ENCODE data around the gene MBNL3.

Gene MBNL3, protein sequence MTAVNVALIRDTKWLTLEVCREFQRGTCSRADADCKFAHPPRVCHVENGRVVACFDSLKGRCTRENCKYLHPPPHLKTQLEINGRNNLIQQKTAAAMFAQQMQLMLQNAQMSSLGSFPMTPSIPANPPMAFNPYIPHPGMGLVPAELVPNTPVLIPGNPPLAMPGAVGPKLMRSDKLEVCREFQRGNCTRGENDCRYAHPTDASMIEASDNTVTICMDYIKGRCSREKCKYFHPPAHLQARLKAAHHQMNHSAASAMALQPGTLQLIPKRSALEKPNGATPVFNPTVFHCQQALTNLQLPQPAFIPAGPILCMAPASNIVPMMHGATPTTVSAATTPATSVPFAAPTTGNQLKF

DNA sequence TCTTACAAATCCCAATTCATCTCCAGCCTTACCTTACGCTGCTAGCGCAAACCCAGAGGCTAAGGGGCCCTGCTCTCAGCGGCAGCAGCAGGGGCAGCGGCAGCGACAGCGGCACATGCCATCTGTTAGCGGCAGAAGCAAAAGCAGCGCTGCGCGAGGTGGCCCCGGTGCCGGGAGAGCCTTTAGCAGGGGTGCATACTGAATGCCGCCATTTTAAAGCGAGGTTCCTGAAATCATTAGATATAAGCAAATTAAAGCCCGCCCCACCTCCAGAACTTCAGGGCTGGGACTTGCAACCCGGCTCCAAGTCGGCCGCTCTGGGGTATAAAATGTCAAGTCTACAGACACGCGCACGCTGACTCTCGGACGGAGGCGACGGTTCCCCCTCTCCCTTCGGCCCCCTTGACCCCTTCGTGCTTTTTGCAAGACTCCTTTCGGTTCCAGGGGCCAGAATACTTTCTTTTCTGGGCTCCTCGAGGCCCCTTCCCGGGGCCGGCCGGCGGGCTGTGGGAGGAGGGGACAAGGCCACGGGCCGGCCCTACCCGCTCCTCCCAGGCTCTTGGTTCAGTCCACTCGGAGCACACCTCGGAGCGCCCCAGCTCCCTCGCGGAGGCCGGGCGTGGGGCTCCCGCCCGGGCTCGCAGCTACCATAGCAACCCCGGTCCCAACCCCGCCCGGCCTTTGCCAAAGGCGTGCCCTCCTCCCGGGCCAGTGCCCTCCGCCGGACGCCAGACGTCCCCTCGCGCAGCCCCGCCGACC lies at the start of gene MBNL3:
MBNL3 (minus strand) TSS at position 220 of the 759 bp plus-strand sequence. CDS start 49,427 bp downstream, outside the sequence.
- peak in 1 of 2 donors; percentile 6 for DNase-seq (ENCODE audit: low read depth in 2 of 2)

DNA sequence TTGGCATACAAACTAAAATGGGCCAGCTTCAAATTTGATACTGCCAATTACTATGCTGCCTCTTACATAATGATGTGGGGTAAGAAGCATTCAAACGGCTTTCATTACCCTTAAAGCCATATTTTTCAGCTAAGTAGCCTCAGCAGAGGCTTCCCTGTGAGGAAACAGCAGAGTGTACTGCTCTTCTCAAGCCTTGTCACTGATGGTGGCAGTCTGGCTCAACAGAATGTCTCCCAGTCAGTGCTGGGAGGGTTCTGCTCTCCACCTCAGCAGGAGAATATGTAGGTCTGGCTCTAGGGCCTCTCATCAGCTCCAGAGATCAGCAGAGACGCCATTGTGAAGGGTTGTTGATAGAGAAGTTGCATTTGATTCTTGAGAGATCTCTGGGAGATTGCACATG lies 44.6 kb upstream of the MBNL3 start:
- DNase-seq (ENCODE audit: low read depth in 2 of 2), result no peak

DNA sequence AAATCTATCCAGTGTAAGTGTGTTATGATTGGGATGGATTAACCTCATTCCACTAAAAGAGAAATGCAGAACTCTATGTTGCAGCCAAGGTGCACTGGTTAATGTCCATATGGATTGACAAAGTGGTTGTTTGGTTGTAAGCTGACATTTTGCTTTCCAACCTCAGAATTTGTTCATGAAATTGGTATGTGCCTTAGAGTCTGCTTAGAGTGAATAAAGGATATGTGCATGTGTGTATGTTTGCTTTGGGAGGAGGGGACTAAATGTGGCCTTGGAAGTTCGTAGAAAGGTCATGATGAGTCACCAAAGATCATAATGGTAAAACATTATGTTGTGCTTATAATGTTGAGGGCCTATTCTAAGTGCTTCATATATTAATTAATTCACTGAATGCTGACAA lies 44.1 kb upstream of the MBNL3 start:
- DNase-seq (ENCODE audit: low read depth in 2 of 2), result no peak

DNA sequence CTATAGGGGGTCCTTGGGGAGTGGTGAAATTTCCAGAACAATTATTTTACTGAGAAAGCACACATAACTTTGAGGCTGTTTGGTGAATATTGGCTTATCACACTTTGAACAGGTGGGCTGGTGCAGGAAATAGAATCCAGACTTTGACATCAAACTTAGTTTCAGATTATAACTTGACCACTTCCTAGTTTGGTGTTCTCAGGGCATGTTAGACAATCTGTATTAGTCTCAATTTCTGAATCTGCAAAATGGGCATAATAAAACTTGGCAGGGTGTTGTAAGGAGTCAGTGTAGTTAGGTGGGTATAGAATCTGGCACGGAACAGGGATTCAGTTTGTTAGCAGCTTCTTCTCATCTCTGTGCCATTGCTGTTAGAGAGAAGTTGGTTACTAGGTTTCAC lies 43.3 kb upstream of the MBNL3 start:
- DNase-seq (ENCODE audit: low read depth in 2 of 2), result no peak

DNA sequence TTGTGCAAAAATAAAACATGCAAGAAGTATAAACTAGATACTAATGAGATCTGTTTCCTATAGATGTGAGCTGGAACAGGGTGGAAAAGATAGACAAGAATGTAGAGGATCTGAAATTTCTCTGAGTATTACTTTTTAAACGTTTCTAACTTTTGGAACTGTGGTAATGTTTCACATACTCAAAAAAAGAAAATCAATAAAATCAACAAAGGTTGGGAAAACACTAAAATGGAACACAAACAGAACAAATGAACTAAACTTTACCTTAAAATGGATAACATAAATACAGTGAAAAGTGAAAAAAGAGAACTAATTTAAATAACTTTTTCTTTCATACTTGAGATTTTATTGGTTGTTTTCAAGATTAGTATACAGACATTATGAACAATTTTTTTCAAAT lies 32.0 kb upstream of the MBNL3 start:
- no peak for DNase-seq (ENCODE audit: low read depth in 2 of 2)

DNA sequence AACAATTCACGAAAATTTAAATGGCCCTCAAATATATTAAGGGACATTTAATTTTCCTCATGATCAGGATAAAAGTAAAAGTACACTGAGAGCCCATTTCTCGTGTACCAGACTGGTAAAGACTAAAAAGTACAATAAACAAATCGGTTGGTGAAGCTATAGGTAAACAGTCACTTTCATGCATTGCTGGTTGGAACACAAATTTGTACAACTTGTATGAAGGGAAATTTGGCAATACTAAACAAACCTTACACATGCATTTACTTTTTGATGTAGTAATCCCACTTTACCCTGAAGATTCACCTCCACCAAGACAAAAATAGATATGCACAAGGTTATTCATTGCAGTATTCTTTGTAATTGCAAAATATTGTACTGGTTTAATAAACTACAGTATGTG lies 31.4 kb upstream of the MBNL3 start:
- DNase-seq (ENCODE audit: low read depth in 2 of 2), result no peak

DNA sequence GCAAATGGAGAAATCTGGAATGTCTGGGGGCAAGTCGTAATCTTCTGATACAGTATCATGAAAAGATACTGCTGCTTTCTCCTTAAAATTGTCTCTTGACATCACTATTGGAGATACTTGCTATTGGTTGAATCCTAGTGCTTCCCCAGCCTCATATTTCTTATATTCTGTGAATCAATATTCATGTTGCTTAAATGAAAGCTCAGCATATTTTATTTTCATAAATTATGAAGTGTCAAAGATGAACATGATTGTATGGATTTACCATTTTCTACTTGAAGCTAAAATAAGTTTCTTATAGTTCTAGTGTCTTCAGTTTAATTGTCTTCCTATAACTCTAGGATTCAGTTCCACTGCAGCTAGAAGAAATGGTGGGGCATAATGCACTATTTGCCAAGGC lies 29.6 kb upstream of the MBNL3 start:
- DNase-seq (ENCODE audit: low read depth in 2 of 2), result no peak

DNA sequence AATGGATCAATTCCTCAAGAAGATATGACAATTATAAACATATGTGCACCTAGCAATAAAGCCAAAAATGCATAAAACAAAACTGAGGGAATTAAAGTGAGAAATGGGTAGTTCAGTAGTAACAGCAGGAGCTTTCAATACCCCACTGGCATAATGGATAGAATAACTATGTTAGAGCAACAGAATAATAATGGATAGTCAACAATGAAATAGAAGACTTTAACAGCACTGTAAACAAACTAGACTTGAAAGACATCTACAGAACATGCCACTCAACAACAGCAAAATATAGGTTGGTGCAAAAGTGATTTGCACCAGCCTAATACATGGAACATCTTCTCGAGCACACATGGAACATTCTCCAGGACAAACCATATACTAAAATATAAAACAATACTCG lies 20.0 kb upstream of the MBNL3 start:
- no peak for DNase-seq (ENCODE audit: low read depth in 2 of 2)

DNA sequence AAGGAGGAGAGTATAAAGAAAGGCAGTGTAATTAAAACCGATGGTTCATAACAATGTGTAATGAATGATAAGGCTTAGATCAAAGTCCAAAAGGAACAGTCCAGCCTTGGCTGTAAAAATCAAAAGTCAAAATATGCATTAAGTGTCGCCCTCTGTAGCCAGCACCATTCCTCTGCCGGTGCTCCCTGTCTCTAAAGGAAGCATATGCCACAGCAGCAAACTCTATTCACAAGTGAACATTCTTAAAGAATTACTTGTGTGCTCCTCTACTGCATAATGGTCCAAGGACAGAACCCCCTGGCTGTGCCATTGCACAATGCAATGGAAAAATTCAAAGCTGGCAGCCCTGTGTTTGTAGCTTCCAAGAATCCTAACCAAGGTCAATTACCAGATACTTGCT lies 16.3 kb upstream of the MBNL3 start:
- no peak for DNase-seq (ENCODE audit: low read depth in 2 of 2)

DNA sequence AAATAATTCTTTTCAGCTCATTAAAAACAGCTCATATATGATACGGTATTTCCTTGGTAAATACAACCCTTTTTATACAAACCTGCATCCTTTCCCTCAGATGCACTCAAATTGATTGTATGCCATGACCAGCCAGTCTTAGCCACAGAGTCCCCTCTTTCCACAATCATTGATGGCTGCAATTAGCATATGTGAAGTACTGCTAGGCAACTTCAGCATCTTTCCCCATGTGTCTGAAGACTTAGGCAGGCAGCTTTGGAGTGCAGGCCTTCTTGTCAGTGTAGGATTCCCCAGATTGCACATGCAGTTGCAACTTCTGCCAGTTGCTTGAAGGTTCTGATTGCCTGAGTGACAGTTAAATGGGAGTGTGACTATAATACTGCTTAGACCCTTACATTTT lies 15.6 kb upstream of the MBNL3 start:
- DNase-seq (ENCODE audit: low read depth in 2 of 2), result no peak

DNA sequence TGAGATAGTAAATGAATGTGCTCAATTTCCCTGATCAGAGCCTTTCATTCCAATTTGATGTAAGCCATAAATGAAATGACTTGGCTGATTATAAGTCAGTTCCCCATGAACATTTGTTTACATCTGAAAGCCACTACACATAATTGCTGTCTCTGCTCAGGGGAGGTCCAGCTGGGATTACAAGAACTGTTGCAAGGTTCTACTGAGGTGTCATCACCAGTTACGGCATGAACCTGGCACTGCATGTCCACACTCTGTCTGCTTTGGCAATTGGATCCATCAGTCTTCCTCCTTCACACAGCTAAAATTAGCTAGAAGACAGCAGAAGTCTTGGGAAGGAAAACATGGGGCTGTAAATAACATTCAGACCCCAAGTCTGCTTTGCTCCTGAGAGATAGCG lies 12.8 kb upstream of the MBNL3 start:
- no peak for DNase-seq (ENCODE audit: low read depth in 2 of 2)

DNA sequence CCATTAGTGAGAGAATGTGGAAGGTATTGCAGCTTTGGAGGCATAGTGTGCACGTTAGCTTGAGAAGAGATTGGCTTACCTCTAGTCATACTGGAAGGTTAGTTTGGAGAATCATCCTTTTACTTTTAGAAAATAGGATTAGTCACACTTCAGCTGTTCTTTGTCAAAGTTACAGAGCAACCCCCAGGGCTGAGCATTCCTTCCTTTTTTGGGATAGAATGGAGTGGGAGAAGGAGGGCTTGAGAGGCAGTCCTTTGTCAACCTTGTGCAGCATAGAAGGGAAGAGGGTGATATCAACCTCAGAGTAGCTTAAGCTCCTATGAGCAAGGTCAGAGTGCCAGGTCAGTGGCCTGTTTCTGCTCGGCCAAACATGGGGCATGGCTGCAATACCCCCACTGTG lies 8.6 kb upstream of the MBNL3 start:
- DNase-seq (ENCODE audit: low read depth in 2 of 2), result no peak

DNA sequence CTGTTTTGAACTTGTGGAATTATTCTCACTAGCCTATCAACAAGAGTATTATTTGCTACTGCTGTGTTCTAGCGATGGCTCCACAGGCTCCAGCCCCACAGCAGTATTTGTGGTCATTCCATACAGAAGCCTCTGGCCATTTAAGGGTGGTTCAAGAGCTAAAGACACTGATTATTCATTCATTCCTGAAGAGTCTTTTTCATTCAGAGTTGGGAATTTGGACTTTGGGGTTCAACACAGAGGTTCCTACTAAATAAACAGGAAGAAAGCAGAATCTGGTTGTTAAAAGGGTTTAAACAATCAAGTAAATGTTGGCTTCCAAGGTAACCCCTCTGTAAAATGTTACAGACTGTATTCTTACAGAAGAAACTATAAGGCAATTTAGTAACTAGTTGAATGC lies 4.3 kb upstream of the MBNL3 start:
- DNase-seq (ENCODE audit: low read depth in 2 of 2), result no peak

DNA sequence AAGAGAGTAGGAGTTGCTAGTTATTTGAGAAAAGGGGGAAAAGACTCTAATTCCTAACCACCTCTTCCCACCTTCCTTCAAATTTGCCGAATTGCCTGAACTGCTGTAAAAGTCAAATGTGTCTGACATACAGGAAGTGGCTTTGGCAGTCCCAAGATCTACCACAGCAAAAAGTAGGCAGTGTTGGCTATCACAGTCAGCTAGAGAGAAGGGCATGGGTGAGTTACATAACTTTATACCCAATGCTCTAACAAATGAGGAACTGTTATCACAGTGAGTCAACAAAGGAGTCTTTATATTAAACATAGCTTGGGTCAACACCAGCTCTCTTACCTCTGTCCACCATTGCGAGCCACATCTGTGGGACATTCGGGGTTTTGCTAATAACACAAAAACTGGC lies 2.4 kb upstream of the MBNL3 start:
- no peak for DNase-seq (ENCODE audit: low read depth in 2 of 2)

DNA sequence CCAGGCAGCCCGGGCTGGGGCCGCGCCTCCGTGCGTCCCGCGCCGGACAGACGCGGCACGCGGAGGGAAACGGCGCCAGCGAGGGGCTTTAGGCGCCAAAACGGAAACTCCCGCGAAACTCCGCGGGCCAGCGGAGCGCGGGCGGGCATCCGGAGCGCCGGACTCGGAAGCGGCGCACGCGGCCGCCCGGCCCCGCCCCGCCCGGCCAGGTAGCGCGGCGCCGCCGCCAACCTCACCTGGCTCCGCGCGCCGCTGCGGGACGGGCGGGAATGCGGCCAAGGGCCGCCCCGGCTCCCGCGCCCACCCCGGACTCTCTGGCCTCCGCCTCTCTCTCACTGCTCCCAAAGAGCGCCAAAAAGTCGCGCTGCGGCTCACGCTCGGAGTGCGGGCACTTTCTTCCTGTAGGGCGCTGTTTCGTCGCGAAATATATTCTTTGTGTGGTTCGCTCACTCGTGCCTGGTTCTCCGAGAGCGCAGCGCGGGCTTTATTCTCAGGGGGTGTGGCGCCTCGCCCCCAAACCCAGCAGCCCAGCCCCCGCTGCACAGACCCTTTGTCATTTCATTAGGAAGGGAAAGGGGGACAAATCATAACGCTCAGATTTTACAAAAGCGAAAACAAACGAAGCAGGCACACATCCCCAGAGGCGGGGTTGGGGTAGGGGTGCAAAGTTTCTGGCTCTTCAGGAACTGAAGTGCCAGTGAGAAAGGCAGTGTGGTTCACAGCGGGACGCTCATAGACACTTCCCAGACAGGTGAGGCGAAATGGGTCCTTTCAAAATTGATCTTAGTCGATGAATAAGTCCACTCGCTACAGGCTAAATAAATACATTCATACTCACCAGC lies 961 bp upstream of the MBNL3 start:
- peak in 1 of 2 donors; percentile 9 for DNase-seq (ENCODE audit: low read depth in 2 of 2)

DNA sequence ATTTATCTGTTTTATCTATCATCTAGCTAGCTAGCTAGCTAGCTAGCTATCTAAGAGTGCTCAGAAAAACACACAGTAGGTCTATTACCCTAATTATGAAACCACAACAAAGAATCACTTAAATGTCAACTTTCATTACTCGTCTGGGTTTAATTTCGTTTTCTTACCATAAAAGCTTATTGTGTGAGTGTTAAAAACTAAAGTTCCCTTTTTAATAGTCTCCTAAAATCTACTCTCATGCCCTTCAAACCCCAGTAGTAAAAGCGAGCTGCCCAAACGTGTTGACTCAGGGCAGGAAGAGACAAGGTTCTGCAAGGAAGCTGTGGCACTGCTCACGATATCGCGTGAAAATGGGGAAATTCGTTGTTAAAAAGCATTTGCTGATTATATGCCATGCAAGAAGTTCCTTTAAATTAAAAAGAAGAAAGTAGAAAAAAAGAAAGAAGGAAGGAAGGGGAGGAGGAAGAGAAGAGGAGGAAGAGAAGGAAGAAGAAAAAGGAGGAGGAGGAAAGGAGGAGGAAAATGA lies 595 bp downstream of the MBNL3 start:
- DNase-seq (ENCODE audit: low read depth in 2 of 2), result no peak

DNA sequence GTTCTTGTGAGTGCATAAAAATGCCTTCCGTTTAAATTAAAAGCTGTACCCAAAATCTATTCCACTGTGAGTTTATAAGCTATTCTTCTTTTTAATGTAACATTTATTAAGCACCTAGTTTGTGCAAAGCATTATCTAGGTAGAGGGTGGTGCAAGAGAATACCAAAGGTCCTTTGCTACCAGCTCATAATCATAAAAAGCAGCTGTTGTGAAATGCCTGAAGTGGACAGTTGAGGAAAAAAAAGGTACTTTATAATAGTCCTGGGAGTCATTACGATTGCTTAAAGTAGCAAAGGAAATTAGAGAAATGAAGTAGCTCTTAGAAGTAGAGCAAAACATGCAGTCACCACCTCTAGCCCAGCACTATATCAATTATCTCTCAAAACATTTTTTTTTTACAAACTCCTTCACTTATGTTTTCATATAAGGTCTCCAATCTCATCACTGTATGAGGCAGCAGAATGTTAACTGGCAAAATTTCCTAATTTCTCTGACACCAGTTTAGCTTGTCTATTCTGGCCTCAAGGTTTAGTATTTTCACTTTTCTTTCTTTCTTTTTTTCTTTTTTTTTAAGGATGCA lies 2.1 kb downstream of the MBNL3 start:
- DNase-seq (ENCODE audit: low read depth in 2 of 2), result no peak

DNA sequence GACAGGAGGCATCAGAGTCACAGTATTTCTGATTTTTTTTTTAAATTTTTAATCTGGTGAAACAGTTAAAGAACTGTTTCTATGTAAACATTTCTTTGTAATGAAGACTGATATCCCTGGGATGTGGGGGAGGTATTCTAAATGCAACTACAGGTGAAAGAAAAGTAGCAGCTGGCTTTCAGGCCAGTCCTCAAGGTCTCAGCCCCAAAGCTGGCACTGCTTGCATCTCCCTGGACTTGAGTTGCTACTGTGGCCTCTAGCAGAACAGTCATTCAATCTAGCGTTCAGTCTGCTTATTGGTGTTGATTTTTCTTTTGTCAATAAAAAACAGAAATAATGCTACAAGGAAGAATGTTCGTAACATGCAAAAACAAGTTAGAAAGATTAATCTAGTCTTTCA lies 4.9 kb downstream of the MBNL3 start:
- DNase-seq (ENCODE audit: low read depth in 2 of 2), result no peak

DNA sequence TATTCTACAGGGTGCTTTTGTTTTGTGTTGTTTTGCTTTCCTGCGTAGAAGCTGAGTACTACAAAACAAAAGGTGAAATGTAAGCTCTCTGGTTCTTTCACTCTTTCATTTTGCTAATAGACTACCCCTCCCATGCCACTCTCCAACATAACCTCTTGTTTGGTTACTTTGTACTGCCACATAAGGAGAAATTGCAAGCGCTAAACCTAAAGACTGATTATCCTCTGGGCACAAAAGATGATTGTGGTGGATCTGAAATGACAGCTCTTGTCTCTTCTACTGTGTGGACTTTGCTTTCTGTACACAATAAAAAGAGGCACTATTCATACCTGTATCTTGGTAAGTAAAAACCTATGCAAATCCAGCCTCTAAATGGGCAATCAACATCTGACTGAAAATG lies 5.3 kb downstream of the MBNL3 start:
- DNase-seq (ENCODE audit: low read depth in 2 of 2), result no peak

DNA sequence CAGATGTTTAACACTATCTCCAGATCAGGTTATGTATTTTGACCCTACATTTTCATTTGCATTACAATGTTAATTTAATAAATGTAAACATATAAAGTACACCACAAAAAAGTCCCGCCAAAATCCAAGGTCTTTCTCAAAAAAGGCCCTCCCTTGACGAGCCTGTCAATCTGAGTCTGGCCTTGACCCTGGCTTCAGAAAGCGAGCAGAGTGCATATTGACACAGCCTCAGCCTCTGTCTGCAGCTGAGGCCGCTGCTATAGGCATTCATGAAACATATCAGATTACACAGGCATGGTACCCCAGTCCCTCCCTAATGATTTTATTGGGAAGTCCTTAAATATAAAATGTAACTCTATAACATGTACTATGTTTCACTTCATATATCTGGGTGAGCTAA lies 6.2 kb downstream of the MBNL3 start:
- DNase-seq (ENCODE audit: low read depth in 2 of 2), result no peak

DNA sequence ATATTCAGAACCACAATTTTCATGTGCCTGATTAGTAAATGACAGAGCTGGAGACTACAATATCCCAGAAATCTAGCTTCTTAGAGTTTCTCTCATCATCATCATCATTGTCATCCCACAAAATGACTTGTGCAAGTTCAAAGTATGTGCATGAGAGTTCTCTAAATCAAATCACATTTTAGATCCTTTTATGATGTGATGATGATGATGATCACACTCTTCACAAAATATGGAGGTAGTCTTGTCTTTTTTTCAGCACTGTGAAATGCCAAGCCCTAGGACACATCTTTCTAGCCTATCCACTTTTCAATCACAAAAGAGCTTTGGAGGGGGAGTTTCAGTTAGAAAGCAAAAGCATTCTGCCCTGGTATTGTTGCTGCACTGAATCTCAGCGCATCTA lies 7.4 kb downstream of the MBNL3 start:
- DNase-seq (ENCODE audit: low read depth in 2 of 2), result no peak

Data from activated CD4-positive, alpha-beta T cell treated with anti-CD3 and anti-CD28 coated beads for 24 hours (primary cell).